Caco-2 (cell line): Measurements from ENCODE around the gene PTMS. TPM values are rescaled to one million over a fixed set of nuclear protein-coding genes. Genes with fewer than 3 reads are reported as not detected.

Experiments
- BruUV-seq: library from RNA; stranded (reverse); fragments of 400-500 nt; replicated peaks from 2 replicates; lab custom pipeline; 2021; lab: Mats Ljungman, UMichigan
- CTCF ChIA-PET: fragments of 300-600 bp; sonication (Branson Sonifier 250); formaldehyde crosslinking; loops from one replicate; lab custom pipeline; 2022; ENCODE audit warnings: antibody characterized with exemption; lab: Charles Lee
- POLR2A ChIA-PET: fragments of 300-600 bp; sonication (Branson Sonifier 250); formaldehyde crosslinking; loops from one replicate; lab custom pipeline; 2022; ENCODE audit warnings: antibody characterized with exemption; lab: Charles Lee
- DNase-seq, 2 experiments: peaks; one replicate each; pipeline versions ENCODE4 v3.0.0 to v3.0.0-alpha.2; 2020 to 2022
- H3K27me3 ChIP-seq: replicated peaks from 2 replicates; pipeline ENCODE4 v1.6.0; 2011; ENCODE audit warnings: low read length; ENCODE audit not compliant: control insufficient read depth, insufficient read depth
- H3K36me3 ChIP-seq: 2 replicates; pipeline ENCODE4 v1.5.1; 2011; ENCODE audit warnings: low read length; ENCODE audit not compliant: control insufficient read depth, insufficient read depth
- H3K4me1 ChIP-seq: fragments of 250-450 bp; sonication (Bioruptor Pico); 2 replicates; pipeline ENCODE4 v1.5.1; 2020; ENCODE audit warnings: mild to moderate bottlenecking
- H3K4me3 ChIP-seq: 2 replicates; pipeline ENCODE4 v1.5.1; 2011; ENCODE audit warnings: low read depth, mild to moderate bottlenecking, control low read depth, low read length
- H3K9me3 ChIP-seq: fragments of 250-450 bp; sonication (Bioruptor Pico); 2 replicates; pipeline ENCODE4 v1.5.1; 2020; ENCODE audit warnings: mild to moderate bottlenecking, moderate library complexity
- H3K27ac Mint-ChIP-seq: one replicate; pipeline ENCODE4 v1.8.0; 2022; ENCODE audit warnings: mixed read lengths; ENCODE audit not compliant: unreplicated experiment
- H3K27me3 Mint-ChIP-seq: one replicate; pipeline ENCODE4 v1.8.0; 2022; ENCODE audit warnings: mixed read lengths; ENCODE audit not compliant: insufficient read depth, unreplicated experiment
- H3K36me3 Mint-ChIP-seq: one replicate; pipeline ENCODE4 v1.8.0; 2022; ENCODE audit warnings: mild to moderate bottlenecking, mixed read lengths; ENCODE audit not compliant: insufficient read depth, unreplicated experiment
- H3K4me1 Mint-ChIP-seq: one replicate; pipeline ENCODE4 v1.8.0; 2022; ENCODE audit warnings: low read depth, mixed read lengths; ENCODE audit not compliant: unreplicated experiment
- H3K4me3 Mint-ChIP-seq: one replicate; pipeline ENCODE4 v1.8.0; 2022; ENCODE audit warnings: mild to moderate bottlenecking, moderate library complexity, mixed read lengths; ENCODE audit not compliant: unreplicated experiment
- H3K9me3 Mint-ChIP-seq: one replicate; pipeline ENCODE4 v1.8.0; 2022; ENCODE audit warnings: mixed read lengths; ENCODE audit not compliant: unreplicated experiment
- intact Hi-C: fragments of 100-400 bp; cut with micrococcal nuclease; formaldehyde crosslinking; loops from one replicate; pipeline ENCODE4 v1.10.0; 2022; ENCODE audit not compliant: unreplicated experiment
- total RNA-seq: library from RNA; stranded (reverse); gene quantifications from 2 replicates; pipeline ENCODE4 v1.2.3, GENCODE V29; 2022
- TF ChIP-seq, protein P1 (sequence below), 2 experiments: fragments of 200-600 bp in 1 of 2; IDR thresholded peaks; 1 replicate in 1 of 2; 2 replicates in 1 of 2; pipeline versions ENCODE4 v1.5.1 to v1.8.0; 2011 to 2022; ENCODE audit warnings: antibody characterized with exemption in 1 of 2, control low read depth in 1 of 2, inconsistent platforms in 1 of 2, low read depth in 1 of 2, low read length in 1 of 2, mild to moderate bottlenecking in 1 of 2, moderate library complexity in 1 of 2; ENCODE audit not compliant: insufficient read depth in 1 of 2, severe bottlenecking in 1 of 2, unreplicated experiment in 1 of 2

PTMS gene
- total RNA-seq, 1 experiment from 2014 or later = 285 TPM

DNA sequence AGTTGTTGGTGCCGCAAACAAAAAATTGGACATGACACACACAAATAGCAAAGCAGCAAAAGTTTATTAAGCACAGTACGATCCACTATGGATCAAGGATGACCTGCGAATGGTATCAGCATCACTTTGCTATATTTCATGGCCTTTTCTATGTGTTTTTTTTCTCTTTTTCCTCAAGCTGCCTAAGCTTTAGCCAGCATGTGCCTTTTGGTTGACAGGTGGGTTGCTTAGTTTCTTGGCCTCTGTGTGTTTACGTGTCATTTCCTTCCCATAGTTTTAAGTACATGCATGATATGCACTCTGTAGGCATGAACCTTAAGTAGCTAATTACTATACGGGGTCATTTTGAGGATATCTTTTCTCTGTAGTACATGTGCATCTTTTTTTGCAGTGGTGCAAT is 33.0 kb downstream of the PTMS start:
- CTCF ChIA-PET = no interaction called here
- Mint-ChIP-seq H3K27me3 (no peaks in the 10 kb centered on the region), H3K36me3 (no peaks in the 10 kb centered on the region), H3K27ac (no peak overlapping the region), H3K4me3 (no peak overlapping the region), H3K9me3 (peaks cover 11% of the 10 kb centered on the region), H3K4me1 (peaks cover 21% of the 10 kb centered on the region)
- H3K36me3 ChIP-seq = no peaks in the 10 kb centered on the region
- intact Hi-C loops = no loop called here
- BruUV-seq = no TSS peak
- peaks cover 1% of the 10 kb centered on the region for H3K9me3 ChIP-seq
- no peak overlapping the region for H3K4me3 ChIP-seq
- no peaks in the 10 kb centered on the region for H3K4me1 ChIP-seq
- DNase-seq = no peak
- no peaks in the 10 kb centered on the region for H3K27me3 ChIP-seq
- POLR2A ChIA-PET = no interaction called here
- TF ChIP-seq, protein P1, sequence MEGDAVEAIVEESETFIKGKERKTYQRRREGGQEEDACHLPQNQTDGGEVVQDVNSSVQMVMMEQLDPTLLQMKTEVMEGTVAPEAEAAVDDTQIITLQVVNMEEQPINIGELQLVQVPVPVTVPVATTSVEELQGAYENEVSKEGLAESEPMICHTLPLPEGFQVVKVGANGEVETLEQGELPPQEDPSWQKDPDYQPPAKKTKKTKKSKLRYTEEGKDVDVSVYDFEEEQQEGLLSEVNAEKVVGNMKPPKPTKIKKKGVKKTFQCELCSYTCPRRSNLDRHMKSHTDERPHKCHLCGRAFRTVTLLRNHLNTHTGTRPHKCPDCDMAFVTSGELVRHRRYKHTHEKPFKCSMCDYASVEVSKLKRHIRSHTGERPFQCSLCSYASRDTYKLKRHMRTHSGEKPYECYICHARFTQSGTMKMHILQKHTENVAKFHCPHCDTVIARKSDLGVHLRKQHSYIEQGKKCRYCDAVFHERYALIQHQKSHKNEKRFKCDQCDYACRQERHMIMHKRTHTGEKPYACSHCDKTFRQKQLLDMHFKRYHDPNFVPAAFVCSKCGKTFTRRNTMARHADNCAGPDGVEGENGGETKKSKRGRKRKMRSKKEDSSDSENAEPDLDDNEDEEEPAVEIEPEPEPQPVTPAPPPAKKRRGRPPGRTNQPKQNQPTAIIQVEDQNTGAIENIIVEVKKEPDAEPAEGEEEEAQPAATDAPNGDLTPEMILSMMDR (IDR thresholded peaks at IDR 0.05; ENCODE audit: insufficient read depth in 1 of 2, low read depth in 1 of 2, low read length in 1 of 2, severe bottlenecking in 1 of 2, unreplicated experiment in 1 of 2) = no peak

DNA sequence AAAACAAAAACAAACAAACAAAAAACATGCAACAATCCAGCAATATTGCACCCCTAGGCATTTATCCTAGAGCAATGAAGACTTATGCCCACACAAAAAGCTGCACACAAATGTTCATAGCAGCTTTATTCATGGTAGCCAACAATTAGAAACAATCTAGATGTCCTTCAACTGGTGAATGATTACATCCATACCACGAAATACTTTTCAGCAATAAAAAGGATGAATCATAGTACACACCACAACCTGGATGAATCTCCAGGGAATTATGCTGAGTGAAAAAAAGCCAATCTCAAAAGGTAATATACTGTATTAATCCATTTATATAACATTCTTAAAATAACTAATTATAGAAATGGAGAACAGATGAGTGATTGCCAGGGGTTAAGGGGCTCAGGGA is 41.0 kb downstream of the PTMS start:
- no peak overlapping the region for H3K4me3 ChIP-seq
- no peaks in the 10 kb centered on the region for H3K9me3 Mint-ChIP-seq
- ChIA-PET CTCF (no interaction called here), POLR2A (interaction anchor here (0.6 to 0.7 kb wide), 2 partner anchors 33 to 53 kb away, joined by 3 to 12 read pairs; no protein-coding TSS in a partner anchor)
- H3K4me3 Mint-ChIP-seq = no peak overlapping the region
- no peaks in the 10 kb centered on the region for H3K27me3 Mint-ChIP-seq
- H3K36me3 Mint-ChIP-seq = no peaks in the 10 kb centered on the region
- TF ChIP-seq, protein P1 (IDR thresholded peaks at IDR 0.05; ENCODE audit: insufficient read depth in 1 of 2, low read depth in 1 of 2, low read length in 1 of 2, severe bottlenecking in 1 of 2, unreplicated experiment in 1 of 2) = no peak
- peaks cover 4% of the 10 kb centered on the region for H3K9me3 ChIP-seq
- no peaks in the 10 kb centered on the region for H3K36me3 ChIP-seq
- intact Hi-C loops = no loop called here
- no peaks in the 10 kb centered on the region for H3K27me3 ChIP-seq
- H3K4me1 Mint-ChIP-seq = peaks cover 10% of the 10 kb centered on the region
- H3K4me1 ChIP-seq = no peaks in the 10 kb centered on the region; the same call in 1 of the 2 replicates
- DNase-seq = no peak
- no peak overlapping the region for H3K27ac Mint-ChIP-seq
- no TSS peak for BruUV-seq

DNA sequence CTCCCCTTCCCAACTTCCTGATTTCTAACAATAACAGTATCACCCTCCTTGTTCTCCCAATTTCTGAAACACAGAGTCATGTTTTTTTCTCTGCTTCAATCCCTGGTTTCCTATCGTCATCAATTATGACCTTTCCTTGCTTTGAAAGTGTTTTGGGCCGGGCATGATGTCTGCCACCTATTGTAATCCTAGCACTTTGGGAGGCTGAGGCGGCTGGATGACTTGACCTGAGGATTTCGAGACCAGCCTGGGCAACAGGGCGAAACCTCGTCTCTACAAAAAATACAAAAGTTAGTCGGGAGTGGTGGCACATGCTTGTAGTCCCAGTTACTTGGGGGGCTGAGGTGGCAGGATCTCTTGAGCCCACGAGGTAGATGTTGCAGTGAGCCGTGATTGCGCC is 42.9 kb downstream of the PTMS start:
- no TSS peak for BruUV-seq
- Histone ChIP-seq H3K27me3 (no peaks in the 10 kb centered on the region), H3K9me3 (peaks cover 3% of the 10 kb centered on the region), H3K4me1 (no peaks in the 10 kb centered on the region; the same call in 1 of the 2 replicates), H3K36me3 (no peaks in the 10 kb centered on the region), H3K4me3 (no peak overlapping the region)
- Mint-ChIP-seq H3K36me3 (no peaks in the 10 kb centered on the region), H3K27ac (no peak overlapping the region), H3K27me3 (no peaks in the 10 kb centered on the region), H3K9me3 (no peaks in the 10 kb centered on the region), H3K4me3 (no peak overlapping the region), H3K4me1 (peaks cover 10% of the 10 kb centered on the region)
- intact Hi-C loops = no loop called here
- TF ChIP-seq, protein P1 (IDR thresholded peaks at IDR 0.05; ENCODE audit: insufficient read depth in 1 of 2, low read depth in 1 of 2, low read length in 1 of 2, severe bottlenecking in 1 of 2, unreplicated experiment in 1 of 2) = no peak
- DNase-seq = no peak
- POLR2A ChIA-PET = no interaction called here
- CTCF ChIA-PET = no interaction called here
